Measurements from ENCODE around the gene ZNF135. TPM values are rescaled to one million over a fixed set of nuclear protein-coding genes. Genes with fewer than 3 reads are reported as not detected.

ZNF135 gene
- total RNA-seq, 1 donor from 2014 or later: 1.7 TPM

- H3K36me3 Mint-ChIP-seq (ENCODE audit: low read depth, unreplicated experiment): peaks cover 44% of the 10 kb centered on the region
- peaks cover 32% of the 10 kb centered on the region for H3K9me3 ChIP-seq (ENCODE audit: insufficient read depth, low read depth, low read length)
Observed at GRCh38 chr19:58091251-58091995, 32.3 kb downstream of the ZNF135 start.

GRCh38 chr19:58093071-58093470 is 34.0 kb downstream of the ZNF135 start:
- Histone ChIP-seq H2AFZ (ENCODE audit: low read depth, low read length) (no peak overlapping the region), H3K36me3 (ENCODE audit: insufficient read depth, low read length) (no peaks in the 10 kb centered on the region), H3K4me3 (ENCODE audit: insufficient read depth, low read depth, low read length) (no peak overlapping the region), H3K4me1 (ENCODE audit: insufficient read depth, low read length) (peaks cover 3% of the 10 kb centered on the region), H3K27me3 (ENCODE audit: insufficient read depth, low read length) (no peaks in the 10 kb centered on the region), H4K20me1 (ENCODE audit: insufficient read depth, low read length) (no peaks in the 10 kb centered on the region), H3K27ac (ENCODE audit: low read depth, low read length) (no peak overlapping the region), H3K9ac (ENCODE audit: low read length) (no peak overlapping the region), H3K4me2 (ENCODE audit: low read length) (no peak overlapping the region), H3K9me3 (ENCODE audit: insufficient read depth, low read depth, low read length) (peaks cover 32% of the 10 kb centered on the region), H3K79me2 (ENCODE audit: insufficient read depth, low read length) (peaks cover 7% of the 10 kb centered on the region)
- H3K4me3 Mint-ChIP-seq (ENCODE audit: unreplicated experiment): no peak overlapping the region
- no peak overlapping the region for H3K27ac Mint-ChIP-seq (ENCODE audit: unreplicated experiment)
- no peak for FAIRE-seq
- peaks cover 35% of the 10 kb centered on the region for H3K36me3 Mint-ChIP-seq (ENCODE audit: low read depth, unreplicated experiment)
- no peaks in the 10 kb centered on the region for H3K27me3 Mint-ChIP-seq (ENCODE audit: low read depth, unreplicated experiment)
- TF ChIP-seq CTCF (IDR thresholded peaks at IDR 0.05; ENCODE audit: insufficient read depth, low read depth, low read length) (no peak), EZH2 (IDR thresholded peaks at IDR 0.05; ENCODE audit: insufficient read depth, low read length) (no peak)
- H3K4me1 Mint-ChIP-seq (ENCODE audit: low read depth, unreplicated experiment): no peaks in the 10 kb centered on the region
- peaks cover 30% of the 10 kb centered on the region for H3K9me3 Mint-ChIP-seq (ENCODE audit: unreplicated experiment)
- DNase-seq (ENCODE audit: low read depth): no peak

More at GRCh38 chr19:58091251-58091995, 32.3 kb downstream of the ZNF135 start:
- Histone ChIP-seq H3K9ac (ENCODE audit: low read length) (no peak overlapping the region), H3K27me3 (ENCODE audit: insufficient read depth, low read length) (no peaks in the 10 kb centered on the region), H3K4me1 (ENCODE audit: insufficient read depth, low read length) (no peaks in the 10 kb centered on the region), H2AFZ (ENCODE audit: low read depth, low read length) (no peak overlapping the region), H3K27ac (ENCODE audit: low read depth, low read length) (no peak overlapping the region), H3K4me2 (ENCODE audit: low read length) (no peak overlapping the region), H3K79me2 (ENCODE audit: insufficient read depth, low read length) (no peaks in the 10 kb centered on the region), H3K4me3 (ENCODE audit: insufficient read depth, low read depth, low read length) (no peak overlapping the region), H4K20me1 (ENCODE audit: insufficient read depth, low read length) (no peaks in the 10 kb centered on the region), H3K36me3 (ENCODE audit: insufficient read depth, low read length) (no peaks in the 10 kb centered on the region)
- H3K27ac Mint-ChIP-seq (ENCODE audit: unreplicated experiment): no peak overlapping the region
- H3K4me1 Mint-ChIP-seq (ENCODE audit: low read depth, unreplicated experiment): no peaks in the 10 kb centered on the region
- peaks cover 27% of the 10 kb centered on the region for H3K9me3 Mint-ChIP-seq (ENCODE audit: unreplicated experiment)
- TF ChIP-seq CTCF (IDR thresholded peaks at IDR 0.05; ENCODE audit: insufficient read depth, low read depth, low read length) (no peak), EZH2 (IDR thresholded peaks at IDR 0.05; ENCODE audit: insufficient read depth, low read length) (no peak)
- FAIRE-seq (no peak), DNase-seq (ENCODE audit: low read depth) (no peak)
- no peak overlapping the region for H3K4me3 Mint-ChIP-seq (ENCODE audit: unreplicated experiment)
- H3K27me3 Mint-ChIP-seq (ENCODE audit: low read depth, unreplicated experiment): no peaks in the 10 kb centered on the region

DNA sequence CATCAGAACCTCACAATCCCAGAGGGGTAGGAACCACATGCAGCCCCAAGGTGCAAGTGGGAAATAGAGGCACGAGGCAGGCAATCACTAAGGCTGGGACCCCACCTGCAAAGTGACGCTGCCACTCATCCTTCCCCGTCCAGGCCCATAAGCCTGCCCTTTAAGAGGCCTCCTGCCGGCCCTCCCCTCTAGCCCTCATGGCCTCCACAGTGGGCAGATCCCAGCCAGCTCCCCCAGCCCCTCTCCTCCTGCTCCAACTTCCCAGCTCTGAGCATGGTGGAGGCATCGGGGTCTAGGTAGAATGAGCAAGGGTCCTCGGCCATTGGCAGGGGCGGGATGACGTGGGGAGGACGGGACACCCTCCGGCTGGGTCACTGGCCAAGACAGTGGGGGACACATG is 36.2 kb downstream of the ZNF135 start:
- Mint-ChIP-seq H3K27me3 (ENCODE audit: low read depth, unreplicated experiment) (no peaks in the 10 kb centered on the region), H3K9me3 (ENCODE audit: unreplicated experiment) (peaks cover 44% of the 10 kb centered on the region), H3K36me3 (ENCODE audit: low read depth, unreplicated experiment) (peaks cover 24% of the 10 kb centered on the region), H3K27ac (ENCODE audit: unreplicated experiment) (no peak overlapping the region), H3K4me3 (ENCODE audit: unreplicated experiment) (no peak overlapping the region), H3K4me1 (ENCODE audit: low read depth, unreplicated experiment) (no peaks in the 10 kb centered on the region)
- Histone ChIP-seq H4K20me1 (ENCODE audit: insufficient read depth, low read length) (no peaks in the 10 kb centered on the region), H3K4me3 (ENCODE audit: insufficient read depth, low read depth, low read length) (no peak overlapping the region), H3K9me3 (ENCODE audit: insufficient read depth, low read depth, low read length) (peaks cover 37% of the 10 kb centered on the region), H3K36me3 (ENCODE audit: insufficient read depth, low read length) (no peaks in the 10 kb centered on the region), H3K9ac (ENCODE audit: low read length) (no peak overlapping the region), H3K27me3 (ENCODE audit: insufficient read depth, low read length) (no peaks in the 10 kb centered on the region), H2AFZ (ENCODE audit: low read depth, low read length) (no peak overlapping the region), H3K79me2 (ENCODE audit: insufficient read depth, low read length) (peaks cover 7% of the 10 kb centered on the region), H3K4me2 (ENCODE audit: low read length) (no peak overlapping the region), H3K4me1 (ENCODE audit: insufficient read depth, low read length) (peaks cover 7% of the 10 kb centered on the region), H3K27ac (ENCODE audit: low read depth, low read length) (no peak overlapping the region)
- no peak for FAIRE-seq
- no peak for DNase-seq (ENCODE audit: low read depth)
- TF ChIP-seq CTCF (IDR thresholded peaks at IDR 0.05; ENCODE audit: insufficient read depth, low read depth, low read length) (no peak), EZH2 (IDR thresholded peaks at IDR 0.05; ENCODE audit: insufficient read depth, low read length) (no peak)

All from astrocyte (in vitro differentiated cells and primary cell).